ENCODE data around the gene IRX4.
"Not testable (repeated sequence)": the region's sequence is repeated elsewhere in the genome, so short reads cannot be mapped to it uniquely, and the experiment has no call there.

The IRX4 gene

DNA sequence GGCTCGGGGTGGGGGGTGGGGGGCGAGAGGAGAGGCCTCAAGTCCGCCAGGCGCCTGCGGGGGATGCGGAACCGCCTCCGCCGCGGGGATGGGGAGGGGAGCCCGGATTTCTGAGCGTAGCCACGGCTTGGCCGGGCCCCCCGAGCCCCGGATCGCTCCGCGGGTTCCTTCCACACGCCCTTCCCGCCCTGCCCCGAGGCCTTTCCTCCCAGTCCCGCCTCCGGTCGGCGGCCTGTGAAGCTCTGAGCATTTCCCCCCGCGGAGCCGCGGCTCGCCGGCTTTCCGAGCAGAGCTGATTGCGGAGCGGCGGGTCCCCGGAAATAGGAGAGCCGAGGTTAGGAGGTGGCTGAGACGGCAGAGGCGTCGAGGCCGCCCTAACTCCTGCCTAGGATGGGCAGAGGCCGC lies 6.1 kb downstream of the IRX4 start:
- DNase-seq, result no peak

DNA sequence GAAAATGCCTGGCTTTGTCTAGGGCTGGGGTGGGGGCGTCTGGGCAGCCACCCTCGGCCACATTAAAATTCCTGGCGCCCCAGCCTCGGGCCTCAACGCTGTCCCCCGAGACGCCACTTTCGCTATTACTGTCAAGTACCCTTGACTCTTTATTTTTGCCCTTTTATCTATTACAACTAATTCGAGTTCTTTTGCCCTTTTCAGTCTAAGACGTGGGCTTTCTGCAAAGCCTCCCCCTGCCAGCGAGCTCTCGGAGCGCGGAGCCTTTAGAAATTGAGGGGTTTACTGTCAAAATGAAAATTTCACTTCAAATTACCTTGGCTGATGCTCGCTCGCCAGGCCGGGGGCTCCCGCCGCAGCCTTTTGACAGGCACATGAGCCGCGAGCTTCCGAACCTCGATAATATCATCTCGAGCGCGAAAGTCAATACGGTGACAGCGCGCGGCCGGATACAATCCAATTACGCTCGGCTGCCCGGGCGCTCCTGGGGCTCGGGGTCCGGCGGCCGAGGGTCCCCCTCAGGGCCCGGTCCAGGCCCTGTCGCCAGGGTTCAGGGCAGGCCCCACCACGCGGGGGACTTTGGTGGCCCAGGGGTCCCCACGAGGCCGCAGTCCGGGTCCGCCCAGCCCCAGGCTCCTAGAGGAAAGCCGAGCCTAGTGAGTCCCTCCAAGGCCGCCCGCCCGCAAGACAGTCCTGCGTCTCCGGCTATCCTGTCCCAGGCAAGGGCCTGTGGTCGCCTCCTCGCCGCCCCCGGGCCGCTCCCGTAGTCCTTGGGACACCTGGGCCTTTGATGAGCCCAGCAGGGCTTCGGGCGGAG lies 6.7 kb downstream of the IRX4 start:
- no peak for DNase-seq

DNA sequence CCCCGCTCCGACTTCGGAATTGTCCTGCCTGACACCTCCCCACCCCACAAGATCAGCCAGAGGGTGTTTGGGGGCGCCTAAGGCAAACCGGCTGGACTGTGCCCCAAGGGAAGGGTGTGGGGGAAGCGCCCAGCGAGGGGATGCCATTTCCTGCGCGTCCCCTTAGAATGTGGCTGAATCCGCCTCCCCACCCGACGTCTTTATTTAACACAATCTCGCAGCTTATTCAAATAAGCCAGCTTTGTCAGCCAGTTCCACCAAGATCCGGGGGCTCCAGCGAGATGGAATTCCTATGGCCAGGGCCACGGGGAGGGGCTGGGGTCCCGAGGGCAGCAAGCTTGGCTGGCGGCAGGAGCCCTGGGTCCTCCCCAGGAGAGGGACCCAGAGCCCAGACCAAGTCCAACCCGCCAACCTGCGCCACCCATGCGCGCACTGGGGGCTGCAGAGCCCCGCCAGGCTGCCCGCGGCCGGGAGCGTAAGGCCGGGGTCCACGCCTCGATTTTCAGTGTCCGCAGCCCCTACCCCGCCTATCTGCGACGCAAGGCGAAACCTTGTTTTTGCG lies 7.4 kb downstream of the IRX4 start:
- DNase-seq, result no peak

DNA sequence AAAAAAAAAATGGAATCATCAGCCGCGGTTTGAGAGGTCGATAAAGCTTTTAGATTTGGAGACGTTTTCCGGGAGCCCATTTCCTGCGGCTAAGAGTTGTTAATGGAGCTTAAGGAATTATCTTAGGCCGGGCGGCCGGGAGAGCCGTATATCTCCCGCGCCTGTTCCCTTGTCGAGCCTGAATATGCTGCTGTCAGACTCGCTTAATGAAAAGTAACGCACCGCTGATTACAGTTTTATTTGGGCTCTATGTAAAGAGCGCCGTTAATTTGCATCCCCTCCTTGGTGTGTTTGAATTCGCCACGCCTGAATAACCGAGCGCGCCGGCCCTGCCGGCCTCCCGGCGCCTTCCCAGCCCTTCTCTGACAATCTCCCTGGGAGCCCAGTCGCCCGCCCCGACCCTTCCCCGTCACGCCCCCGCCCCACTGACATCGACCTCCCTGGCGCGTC lies 7.9 kb downstream of the IRX4 start:
- no peak for DNase-seq

DNA sequence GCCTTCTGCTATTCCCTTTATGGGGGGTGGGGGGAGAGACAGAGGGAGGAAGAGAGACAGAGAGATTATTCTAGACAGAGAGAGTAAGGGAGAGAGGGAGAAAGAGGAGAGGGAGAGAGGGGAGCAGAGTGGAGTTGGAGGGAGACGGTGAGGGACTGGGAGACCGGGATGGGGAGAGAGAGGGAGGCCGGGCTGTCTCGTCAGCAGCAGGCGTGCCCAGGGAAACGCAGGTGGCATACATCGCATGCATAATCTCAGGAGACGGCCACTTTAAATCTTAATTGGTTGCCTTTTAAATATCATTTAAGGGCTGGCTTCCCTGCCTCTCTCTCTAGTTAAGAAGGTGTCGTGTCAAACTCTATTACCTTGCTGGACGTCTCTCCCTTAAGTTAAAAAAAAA lies 8.4 kb downstream of the IRX4 start:
- no peak for DNase-seq

DNA sequence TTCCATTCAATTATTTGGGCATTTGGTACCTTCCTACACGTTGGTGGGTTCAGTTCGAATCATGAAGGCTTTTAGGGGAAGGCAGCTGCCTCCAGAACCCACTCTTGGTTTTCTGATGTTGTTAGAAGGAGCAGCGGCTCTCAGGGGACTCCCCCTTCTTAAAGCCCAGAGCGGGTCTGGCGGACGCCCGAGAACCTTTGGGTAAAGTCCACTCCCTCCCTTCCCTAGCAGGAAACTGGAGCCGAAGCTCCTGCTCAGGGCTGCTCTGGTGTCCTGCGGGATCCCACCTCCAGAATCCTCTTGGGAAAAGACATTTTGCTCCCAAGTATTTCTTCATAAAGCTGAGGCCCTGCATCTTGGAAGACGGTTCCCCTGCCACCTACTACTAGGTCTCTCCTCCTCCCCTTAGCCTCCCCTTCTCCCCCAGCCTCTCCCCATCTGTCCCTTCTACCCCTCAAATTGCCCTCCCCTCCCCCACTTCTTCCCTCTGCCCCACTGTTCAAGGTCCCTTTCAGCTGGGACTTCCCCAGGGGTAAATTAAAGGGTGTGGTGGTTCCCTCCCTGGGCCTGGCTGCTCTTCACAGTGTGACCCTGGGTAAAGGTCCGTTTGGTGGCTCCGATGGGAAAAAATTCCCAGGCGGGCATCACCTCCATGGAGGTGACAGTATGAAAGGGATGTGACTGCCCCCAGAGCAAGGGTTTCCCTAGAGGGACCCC lies 9.3 kb downstream of the IRX4 start:
- DNase-seq, result no peak

DNA sequence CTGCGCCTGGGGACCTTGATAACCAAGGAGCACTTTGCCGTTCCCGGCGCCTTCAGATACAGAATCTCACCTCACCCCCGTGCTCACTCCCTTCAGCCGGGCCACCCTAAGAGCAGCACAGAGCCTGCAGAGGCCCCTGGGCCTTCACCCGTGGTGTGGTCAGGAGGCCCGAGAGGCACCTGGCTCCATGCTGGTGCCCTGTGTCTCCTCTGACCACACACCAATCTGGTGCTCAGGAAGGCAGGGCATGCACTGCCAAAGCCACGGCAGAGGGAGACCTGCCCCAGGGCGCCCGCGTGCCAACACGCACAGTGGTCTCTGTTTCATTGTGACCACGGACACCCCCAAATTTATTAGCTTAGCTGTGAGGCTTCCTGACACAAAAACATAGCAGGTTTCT lies 11.3 kb downstream of the IRX4 start:
- DNase-seq, result no peak

DNA sequence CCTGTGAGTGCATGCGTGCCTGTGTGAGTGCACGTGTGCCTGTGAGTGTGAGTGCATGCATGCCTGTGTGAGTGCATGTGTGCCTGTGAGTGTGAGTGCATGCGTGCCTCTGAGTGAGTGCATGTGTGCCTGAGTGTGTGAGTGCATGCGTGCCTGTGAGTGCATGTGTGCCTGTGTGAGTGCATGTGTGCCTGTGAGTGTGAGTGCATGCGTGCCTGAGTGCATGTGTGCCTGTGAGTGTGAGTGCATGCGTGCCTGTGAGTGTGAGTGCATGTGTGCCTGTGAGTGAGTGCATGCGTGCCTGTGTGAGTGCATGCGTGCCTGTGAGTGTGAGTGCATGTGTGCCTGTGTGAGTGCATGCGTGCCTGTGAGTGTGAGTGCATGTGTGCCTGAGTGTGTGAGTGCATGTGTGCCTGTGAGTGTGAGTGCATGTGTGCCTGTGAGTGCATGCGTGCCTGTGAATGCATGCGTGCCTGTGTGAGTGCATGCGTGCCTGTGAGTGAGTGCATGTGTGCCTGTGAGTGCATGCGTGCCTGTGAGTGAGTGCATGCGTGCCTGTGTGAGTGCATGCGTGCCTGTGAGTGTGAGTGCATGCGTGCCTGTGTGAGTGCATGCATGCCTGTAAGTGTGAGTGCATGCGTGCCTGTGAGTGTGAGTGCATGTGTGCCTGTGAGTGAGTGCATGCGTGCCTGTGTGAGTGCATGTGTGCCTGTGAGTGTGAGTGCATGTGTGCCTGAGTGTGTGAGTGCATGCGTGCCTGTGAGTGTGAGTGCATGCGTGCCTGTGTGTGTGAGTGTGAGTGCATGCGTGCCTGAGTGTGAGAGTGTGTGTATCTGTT lies 12.1 kb downstream of the IRX4 start:
- DNase-seq, result not testable (repeated sequence)

DNA sequence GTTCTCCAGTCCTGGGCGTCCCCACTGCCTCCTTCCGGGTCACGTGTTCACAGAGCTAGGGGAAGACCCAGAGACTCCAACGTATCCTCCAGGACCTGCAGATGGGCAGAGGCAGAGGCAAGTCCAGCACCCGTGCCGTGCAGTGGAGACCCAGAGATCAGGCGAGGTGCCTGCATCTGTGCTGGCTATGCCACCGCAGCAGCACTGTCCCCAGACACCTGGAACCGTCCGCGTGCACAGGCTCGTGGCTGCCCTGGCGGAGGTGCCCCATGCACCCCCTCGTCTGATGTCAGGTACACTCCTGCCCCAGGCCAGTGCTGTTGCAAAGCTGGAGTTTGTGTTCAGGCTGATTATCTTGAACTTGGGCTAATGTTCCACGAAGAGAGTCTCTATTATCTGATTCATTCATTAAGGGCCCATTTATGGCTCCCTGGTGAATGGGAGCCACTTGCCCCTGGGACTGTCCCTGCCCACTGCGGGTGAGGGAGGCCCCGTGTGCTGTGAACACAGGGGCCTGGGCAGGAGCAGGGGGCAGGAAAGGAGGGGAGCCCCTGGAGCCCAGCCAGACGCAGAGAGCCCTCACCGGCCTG lies 13.7 kb downstream of the IRX4 start:
- no peak for DNase-seq

DNA sequence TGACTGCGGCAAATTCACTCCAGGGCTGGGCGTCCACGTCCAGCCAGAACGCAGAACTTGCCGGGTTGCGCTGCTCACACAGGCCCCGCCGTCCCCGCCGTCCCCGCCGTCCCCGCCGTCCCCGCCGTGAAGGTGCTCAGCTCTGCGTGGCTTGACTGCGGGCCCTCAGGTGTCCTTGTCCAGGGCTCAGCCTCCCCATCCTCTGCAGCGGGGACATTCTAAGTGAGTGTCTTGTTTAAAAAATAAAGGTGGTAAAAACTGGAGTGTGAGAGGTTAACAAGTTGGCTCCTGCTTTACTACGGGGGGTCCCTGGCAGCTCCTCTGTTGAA lies 14.9 kb downstream of the IRX4 start:
- DNase-seq, result no peak

DNA sequence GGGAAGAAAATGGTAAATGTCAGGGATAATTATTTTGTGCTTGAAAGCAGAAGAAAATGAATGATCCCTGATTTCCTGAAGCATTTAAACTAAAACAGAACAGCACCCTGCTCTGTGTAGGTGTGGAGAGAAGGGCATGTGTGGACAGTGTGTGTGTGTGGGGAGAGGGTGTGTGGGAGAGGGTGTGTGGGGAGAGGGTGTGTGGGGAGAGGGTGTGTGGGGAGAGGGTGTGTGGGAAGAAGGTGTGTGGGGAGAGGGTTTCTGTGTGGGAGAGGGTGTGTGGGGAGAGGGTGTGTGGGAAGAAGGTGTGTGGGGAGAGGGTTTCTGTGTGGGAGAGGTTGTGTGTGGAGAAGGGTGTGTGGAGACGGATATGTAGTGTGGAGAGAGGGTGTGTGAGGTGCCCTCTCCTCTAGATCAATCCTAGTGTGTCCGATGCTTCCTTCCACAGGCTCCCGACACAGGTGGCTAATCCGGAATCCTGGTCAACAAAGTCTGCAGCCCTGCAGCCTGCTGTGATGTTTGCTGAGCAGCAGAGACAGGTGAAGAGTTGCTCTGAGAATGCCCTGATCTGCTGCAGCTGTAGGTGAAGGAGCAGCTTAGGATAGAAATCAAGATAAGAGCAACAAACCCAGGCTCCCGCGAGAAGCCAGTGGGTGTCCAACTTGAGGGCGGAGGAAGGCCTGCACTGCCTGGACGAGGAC lies 15.5 kb downstream of the IRX4 start:
- DNase-seq, result no peak

DNA sequence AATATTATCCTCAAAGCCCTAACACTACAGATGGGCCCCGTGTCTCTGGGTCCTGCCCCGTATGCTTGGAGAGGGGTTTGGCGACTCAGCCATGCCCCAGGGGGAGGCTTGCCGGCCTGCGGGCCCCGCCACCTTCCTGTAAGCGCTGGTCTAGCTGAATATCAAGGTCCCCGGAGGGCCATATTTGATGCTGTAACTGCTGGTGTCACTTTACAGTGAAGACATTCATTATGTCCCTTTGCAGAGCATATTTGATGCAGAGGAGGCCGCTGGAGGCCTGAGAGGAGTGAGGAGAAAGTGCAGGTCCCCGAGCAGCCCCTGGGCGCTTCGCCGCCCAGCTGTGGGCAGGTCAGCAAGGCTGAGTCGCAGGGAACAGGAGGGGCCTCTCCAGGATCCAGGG lies 16.8 kb downstream of the IRX4 start:
- no peak for DNase-seq

DNA sequence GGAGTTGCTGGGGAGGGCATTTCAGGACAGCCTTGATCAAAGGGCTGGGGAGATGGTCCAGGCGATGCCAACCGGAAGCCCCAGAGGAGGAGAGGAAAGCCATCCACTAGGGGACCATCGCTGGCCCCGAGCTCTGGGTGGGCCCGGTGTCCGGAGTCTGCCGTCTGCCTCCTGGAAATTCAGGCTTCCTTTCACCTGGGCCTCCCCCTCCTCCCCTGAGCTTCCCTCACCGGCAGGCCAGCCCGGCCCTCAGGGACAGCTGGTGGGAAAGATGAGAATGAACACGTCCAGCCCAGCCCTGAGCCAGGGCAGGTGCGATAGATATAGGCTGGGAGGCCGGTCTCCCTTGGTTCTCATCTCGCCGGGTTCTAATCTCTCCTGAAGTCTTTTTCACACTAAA lies 17.2 kb downstream of the IRX4 start:
- no peak for DNase-seq

DNA sequence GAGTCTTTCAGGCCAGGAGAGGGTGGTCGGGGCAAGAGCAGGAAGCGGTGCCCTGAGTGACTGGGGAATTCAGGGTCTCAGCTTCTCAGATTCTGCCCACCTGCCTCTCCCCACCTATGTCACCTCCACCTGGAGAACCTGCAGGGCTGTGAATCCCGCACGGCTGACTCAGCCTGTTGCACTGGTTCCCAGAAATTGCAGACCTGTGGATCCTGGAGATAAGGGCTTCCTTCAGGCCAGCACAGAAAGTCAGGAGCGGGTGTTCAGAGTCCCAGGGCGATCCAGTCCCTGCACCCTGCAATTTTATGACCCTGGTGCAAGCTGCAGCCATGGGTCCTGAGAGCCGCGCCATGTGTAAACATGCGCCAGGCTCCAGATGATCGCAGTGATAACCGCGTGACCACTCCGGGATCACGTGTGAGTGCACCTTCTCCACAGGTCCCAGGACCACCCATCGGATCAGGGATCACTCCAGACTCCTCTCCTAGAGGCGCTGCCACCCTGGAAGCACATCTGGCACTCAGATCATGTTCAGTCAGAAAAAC lies 17.8 kb downstream of the IRX4 start:
- no peak for DNase-seq

DNA sequence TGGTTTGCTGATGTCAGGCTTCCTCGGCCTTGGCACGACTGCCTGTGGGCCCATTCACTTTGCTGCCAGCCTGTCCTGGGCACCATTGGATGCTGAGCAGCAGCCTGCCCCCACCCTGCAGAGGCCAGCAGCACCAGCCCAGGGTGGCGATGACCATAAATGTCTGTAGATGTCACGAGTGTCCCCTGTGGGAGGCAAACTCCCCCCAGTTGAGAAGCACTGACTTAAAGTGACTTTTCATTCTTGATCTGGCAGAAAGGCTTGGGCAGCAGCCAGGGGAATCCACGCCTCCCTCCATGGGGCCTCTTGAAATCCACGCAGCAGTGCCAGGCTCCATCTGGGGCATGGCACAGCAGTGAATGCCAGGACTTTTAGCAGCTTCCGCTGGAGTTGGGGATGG lies 21.8 kb downstream of the IRX4 start:
- no peak for DNase-seq

DNA sequence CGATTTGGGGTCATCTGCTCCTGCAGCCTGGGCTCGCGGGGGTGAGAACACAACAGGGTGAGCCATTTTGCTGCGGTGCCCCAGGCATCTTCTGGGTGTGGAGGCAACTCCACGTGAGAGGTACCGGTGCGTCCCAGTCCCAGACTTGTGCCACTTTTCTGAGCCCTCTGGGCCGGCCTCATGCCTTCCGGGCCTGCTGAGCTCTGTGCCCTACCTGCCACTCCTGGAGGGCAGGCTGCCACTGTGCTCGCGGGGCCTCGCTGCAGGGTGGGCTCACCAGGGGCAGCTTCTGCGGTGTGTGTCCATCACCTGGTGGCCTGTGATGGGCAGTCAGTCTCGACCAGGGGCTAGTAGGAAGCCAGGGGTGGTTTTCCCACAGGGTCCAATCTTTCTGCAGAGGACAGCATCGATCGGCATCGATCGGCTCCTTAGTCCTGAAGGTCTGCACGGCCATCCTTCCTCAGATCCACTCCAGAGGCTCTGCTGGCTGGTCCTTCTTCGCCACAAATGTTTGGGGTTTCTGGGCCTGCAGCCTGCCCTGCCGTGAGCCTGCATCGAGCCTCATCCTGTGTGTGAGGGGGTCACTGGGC lies 22.6 kb downstream of the IRX4 start:
- no peak for DNase-seq

DNA sequence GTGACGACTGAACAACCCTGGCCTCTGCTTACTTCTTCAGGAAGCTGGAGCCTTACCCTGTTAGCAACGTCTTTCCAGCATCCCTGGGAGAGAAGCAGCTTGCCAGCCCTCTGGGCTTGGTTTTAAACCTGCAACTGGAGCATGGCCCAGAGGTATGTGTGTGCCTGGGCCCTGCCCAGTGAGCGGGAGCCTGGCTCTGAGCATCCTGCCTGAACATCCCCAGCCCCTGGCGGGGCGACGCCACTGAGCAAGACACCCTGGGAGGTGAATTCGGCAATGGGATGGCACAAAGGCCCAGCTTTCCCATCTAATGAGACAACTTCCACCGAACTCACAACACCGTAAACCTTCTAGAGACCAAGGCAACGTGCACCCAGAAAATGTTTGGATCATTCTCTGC lies 23.6 kb downstream of the IRX4 start:
- DNase-seq, result no peak

DNA sequence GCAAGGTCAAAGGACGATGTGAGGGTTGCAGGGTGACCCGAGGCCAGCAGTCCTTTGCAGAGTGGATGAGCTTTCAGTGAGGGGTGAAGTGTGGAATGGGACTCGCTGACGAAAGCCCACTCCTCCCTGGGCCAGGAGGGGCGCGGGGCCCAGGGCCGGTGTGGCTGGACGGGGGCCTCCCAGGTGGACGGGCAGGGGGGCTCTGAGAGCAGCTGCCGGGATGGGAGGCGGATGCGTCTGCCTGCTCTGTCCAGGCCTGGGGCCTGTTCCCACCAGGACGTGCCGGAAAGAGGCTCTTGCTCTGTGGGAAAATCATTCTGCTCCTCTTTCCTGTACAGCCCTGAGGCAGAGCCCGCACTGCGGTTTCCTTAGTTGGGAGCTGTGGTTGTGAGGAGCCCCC lies 24.3 kb downstream of the IRX4 start:
- DNase-seq, result no peak

DNA sequence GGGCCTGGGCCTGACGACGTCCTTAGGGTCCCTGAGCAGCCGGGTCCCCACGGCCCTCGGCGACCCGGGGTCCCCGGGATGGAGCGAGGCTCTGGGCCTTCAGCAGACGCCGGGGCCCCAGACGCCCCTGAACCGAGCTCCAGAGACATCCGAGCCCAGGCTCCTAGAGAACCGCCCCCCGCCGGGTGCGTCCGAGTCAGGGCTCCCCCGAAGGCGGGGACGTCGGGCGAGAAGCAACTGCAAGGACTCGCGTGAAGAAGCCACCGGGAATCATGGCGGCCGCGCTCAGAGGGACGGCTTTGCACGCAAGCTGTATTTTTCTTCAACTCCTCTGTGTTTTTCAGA lies 25.5 kb downstream of the IRX4 start:
- no peak for DNase-seq

DNA sequence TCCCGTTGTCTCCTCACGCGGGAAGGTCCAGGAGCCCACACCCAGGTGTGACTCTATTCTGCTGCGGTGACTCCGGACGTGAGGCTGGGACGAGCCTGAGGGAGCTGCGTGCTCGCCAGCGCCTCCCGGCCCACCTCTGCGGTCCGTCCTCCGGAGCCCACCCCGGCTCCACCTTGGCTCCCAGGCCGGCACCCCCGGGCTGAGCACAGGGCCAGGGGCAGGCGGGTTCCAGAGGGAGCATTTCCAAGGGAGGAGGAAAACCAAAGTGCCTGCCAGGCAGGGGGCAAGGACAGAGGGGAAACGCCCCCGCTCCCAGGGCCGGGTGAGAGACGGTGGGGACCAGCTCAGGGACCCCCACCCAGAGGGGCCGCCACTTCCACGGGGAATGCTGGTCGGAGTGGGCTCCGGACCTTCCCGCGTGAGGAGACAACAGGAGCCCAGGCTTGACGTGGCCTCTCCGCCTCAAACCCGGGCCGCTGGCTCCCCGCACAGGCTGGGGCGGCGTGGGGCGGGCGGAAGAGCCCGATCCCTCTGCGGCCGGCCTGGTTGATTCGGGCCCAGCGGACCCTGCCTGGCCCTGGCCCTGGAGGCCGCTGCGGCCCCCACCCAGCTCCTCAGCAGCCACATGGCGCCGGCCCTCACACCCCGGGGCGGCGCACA lies 26.0 kb downstream of the IRX4 start:
- no peak for DNase-seq

DNA sequence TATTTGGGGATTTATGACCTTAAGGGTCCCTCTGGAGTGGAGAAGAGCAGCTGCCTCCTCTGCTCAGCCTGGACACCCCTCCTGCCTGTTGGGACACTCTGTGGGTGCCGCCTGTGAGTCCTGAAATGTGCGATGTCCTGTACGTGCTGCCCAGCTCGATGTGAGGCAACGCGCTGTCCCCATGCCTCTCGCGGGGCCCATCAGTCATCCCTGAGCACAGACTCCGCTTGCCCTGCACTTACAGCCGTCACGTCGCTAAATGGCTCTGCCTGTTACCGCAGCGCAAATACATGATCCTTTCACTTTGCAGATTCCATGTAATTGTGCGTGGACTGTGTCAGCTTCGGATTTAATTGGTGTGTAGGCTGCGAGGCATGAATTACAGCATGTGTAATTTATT lies 27.1 kb downstream of the IRX4 start:
- no peak for DNase-seq

Measured in bone marrow (tissue), 2 donors.